Right ventricle myocardium inferior (tissue), 1 donor: ENCODE data around the gene ABCA7. TPM values are rescaled to one million over a fixed set of nuclear protein-coding genes. Genes with fewer than 3 reads are reported as not detected.
A peak's percentile ranks its signal among the peaks of the same experiment; 100 is the strongest.

Source experiments
- ATAC-seq: fragments of 200-7000 bp; cut with Tn5 transposase; one replicate; pipeline ENCODE4 v1.9.1; 2020; ENCODE audit warnings: mild to moderate bottlenecking, moderate library complexity
- DNase-seq: peaks from one replicate; pipeline ENCODE4 v3.0.0; 2021; ENCODE audit errors: missing footprints
- intact Hi-C: fragments of 100-400 bp; cut with DNase I; formaldehyde crosslinking; loops from one replicate; pipeline ENCODE4 v1.11.0; 2022
- total RNA-seq: library from RNA; stranded (reverse); fragmentation: NEBNext Ultra II Directional; extraction: Animal tissue kit (Norgen Biotek cat#: 25700); gene quantifications from one replicate; pipeline ENCODE4 v1.2.1, GENCODE V29; 2021
- donor health status: DM: no; HTN: yes; CAD: no; lungs with severe emphysema.

The ABCA7 gene
- total RNA-seq, 1 donor from 2014 or later, result 7.7 TPM

DNA sequence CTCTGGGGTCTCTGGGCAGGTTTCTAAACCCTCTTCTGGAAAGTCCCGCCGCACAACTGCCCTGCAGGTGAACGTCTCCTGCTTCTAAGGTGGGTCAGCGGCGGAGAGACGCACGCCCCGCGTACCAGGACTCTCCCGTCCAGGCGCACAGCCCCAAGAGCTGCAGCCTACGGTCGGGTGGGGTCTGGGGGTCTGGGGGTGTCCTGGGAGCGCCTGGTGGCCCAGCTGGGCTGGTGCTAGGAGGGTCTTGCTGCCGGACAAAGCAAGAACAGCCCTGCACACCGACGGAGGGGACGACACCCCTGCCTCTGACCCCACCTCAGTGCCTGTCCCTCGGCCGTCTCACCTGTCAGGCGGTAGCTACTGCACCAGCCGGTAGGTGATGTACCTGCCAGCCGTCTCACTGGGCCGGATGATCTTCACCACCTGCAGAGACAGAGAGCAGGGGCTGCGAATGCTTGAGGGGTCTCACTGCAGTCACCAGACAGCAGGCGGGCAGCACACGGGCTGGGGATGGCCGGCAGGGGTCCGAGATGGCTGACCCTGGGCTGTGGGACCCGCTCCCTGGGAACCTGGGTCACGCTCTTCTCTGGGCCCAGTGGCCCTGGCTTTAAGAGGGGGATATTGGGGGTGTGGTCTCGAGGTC lies 49.3 kb downstream of the ABCA7 start:
- ATAC-seq (no peak), DNase-seq (peak; percentile 64)
- intact Hi-C loops, result no loop called here

GRCh38 chr19:1089891-1090290 lies 50.0 kb downstream of the ABCA7 start:
- ATAC-seq (no peak), DNase-seq (peak; percentile 17)
- intact Hi-C loops, result no loop called here

DNA sequence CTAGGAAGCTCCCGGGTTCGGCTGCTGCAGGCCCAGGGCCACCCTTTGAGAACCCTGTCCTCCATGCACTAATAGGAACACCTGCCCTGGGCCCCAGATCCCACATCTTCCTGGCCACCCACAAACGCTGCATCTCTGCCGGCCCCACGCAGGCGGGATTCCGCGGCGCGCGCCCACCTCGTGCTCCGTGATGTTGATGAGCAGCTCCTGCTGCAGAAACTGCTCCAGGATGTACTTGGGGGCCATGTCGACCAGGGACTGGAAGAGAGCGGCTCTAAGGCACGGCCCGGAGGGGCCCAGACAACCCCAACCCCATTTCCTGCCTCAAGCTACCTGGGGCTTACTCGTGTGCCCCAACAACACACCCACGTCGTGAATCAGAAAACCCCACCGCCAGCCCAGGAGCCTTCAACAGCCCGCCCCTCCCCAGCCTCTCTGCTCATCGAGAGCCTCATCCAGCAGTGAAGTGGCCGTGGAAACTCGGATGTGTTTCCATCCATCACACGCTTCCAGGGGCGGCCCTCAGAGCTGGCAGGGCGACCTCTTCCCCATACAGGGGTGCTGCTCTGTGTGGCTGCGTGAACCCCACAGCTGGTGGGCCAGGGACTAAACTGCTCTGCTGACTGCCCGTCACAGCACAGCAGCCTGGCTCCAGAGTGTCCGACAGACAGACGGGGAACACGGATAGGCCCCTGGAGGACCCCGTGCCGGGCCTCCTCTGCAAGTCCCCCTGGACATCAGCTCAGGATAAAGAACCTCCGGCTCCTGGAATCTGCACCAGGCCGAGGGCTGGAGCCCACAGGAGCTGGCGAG lies 51.0 kb downstream of the ABCA7 start:
- intact Hi-C loops, result no loop called here
- ATAC-seq, result no peak
- DNase-seq, result peak; percentile 40

- peak; percentile 62 for DNase-seq
- ATAC-seq, result no peak
- intact Hi-C loops, result no loop called here
Observed at GRCh38 chr19:1091544-1092175, 51.8 kb downstream of the ABCA7 start.

GRCh38 chr19:1093330-1093729 lies 53.4 kb downstream of the ABCA7 start:
- DNase-seq (peak; percentile 44), ATAC-seq (no peak)
- intact Hi-C loops, result no loop called here

- intact Hi-C loops, result no loop called here
Observed at GRCh38 chr19:1093811-1094553, 54.1 kb downstream of the ABCA7 start.

GRCh38 chr19:1094655-1094977 lies 54.7 kb downstream of the ABCA7 start:
- intact Hi-C loops, result no loop called here
- DNase-seq (peak; percentile 11), ATAC-seq (no peak)

More at GRCh38 chr19:1093811-1094553, 54.1 kb downstream of the ABCA7 start:
- ATAC-seq, result no peak
- DNase-seq, result peak; percentile 48

DNA sequence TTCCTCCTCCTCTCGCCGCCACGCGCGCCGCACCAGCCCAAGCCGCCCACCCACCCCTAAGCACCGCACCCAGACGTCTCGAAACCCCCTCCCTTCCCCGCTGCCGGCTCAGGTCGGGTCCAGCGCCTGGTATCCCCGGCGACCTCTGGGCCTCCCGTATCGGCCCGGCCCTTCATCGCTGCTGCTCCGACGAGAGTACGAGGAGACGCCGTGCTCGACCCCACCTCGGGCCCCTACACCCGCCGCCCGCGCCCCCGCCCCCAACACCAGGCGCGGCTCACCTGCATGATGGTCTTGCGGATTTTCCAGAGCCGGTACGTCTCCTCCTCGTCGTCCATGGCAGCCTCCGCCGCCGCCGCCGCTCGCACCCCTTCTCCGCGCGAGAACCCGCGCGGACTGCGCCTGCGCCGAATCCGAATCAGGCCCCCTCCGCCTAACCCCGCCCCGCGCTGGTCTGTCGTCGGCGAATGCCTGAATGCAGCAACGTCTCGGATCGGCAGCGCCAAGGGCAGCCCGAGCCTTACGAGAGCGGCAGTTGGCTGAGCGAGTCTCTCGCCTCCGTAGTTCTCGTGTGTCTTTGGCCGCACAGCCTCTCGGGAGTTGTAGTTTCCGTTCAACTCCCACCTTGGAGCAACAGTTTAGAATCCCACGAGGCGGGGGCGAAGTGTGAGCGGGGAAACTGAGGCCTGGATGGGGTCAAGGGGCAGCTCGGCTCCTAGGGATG lies 55.2 kb downstream of the ABCA7 start, which contains the start of gene POLR2E:
TSS of gene POLR2E (minus strand) at position 398 of the 724 bp plus-strand sequence. CDS start at position 338, 60 bp downstream.
- ATAC-seq (peak; percentile 96), DNase-seq (peak; percentile 100)
- intact Hi-C loops, result loop anchor here (5.0 kb wide), 1 partner anchor 53 kb away; the partner anchor contains the start of gene ABCA7

GRCh38 chr19:1097810-1098176 lies 57.9 kb downstream of the ABCA7 start:
- ATAC-seq (no peak), DNase-seq (no peak)
- intact Hi-C loops, result loop anchor here (5.0 kb wide), 1 partner anchor 55 kb away; the partner anchor contains the start of gene ABCA7

GRCh38 chr19:1098177-1099051 lies 58.5 kb downstream of the ABCA7 start:
- intact Hi-C loops, result loop anchor here (5.0 kb wide), 1 partner anchor 56 kb away; the partner anchor contains the start of gene ABCA7
- ATAC-seq (no peak), DNase-seq (no peak)

GRCh38 chr19:1101337-1101698 lies 61.4 kb downstream of the ABCA7 start:
- peak; percentile 29 for ATAC-seq
- DNase-seq, result no peak
- intact Hi-C loops, result loop anchor here (5.0 kb wide), 1 partner anchor 304 kb away; the partner anchor contains the start of gene PTBP1

GRCh38 chr19:1102407-1103131 lies 62.7 kb downstream of the ABCA7 start:
- DNase-seq, result no peak
- intact Hi-C loops, result loop anchor here (1.0 to 5.0 kb wide), 2 partner anchors 81 to 305 kb away; partner anchors contain the start of genes PTBP1, RNU6-2 and TMEM259
- ATAC-seq, result peak; percentile 8

DNA sequence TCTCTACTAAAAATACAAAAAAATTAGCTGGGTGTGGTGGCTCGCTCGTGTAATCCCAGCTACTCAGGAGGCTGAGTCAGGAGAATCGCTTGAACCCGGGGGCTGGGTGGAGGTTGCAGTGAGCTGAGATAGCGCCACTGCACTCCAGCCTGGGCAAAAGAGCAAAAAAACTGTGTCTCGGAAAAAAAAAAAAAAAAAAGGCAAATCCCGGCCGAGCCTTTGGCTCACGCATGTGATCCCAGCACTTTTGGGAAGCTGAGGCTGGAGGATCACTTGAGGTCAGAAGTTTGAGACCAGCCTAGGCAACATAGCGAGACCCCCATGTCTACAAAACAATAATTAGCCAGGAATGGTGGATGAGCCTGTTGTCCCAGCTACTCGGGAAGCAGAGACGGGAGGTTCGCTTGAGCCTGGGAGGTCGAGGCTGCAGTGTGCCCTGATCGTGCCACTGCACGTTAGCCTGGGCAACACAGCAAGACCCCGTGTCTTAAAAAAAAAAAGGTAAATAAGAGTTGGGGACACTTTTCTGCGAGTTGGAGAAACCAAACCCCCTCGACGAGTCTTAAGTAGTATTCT lies 63.3 kb downstream of the ABCA7 start:
- DNase-seq (no peak), ATAC-seq (no peak)
- intact Hi-C loops, result loop anchor here (1.0 to 5.0 kb wide), 2 partner anchors 82 to 306 kb away; partner anchors contain the start of genes PTBP1, RNU6-2 and TMEM259

- DNase-seq, result peak; percentile 100
- ATAC-seq, result peak; percentile 86
- intact Hi-C loops, result loop anchor here (1.0 to 5.0 kb wide), 2 partner anchors 83 to 307 kb away; partner anchors contain the start of genes PTBP1, RNU6-2 and TMEM259
Observed at GRCh38 chr19:1103708-1104310, 63.9 kb downstream of the ABCA7 start, which contains the start of gene GPX4. GPX4 (plus strand) TSS chr19:1103994; CDS start chr19:1104044, 50 bp downstream.

DNA sequence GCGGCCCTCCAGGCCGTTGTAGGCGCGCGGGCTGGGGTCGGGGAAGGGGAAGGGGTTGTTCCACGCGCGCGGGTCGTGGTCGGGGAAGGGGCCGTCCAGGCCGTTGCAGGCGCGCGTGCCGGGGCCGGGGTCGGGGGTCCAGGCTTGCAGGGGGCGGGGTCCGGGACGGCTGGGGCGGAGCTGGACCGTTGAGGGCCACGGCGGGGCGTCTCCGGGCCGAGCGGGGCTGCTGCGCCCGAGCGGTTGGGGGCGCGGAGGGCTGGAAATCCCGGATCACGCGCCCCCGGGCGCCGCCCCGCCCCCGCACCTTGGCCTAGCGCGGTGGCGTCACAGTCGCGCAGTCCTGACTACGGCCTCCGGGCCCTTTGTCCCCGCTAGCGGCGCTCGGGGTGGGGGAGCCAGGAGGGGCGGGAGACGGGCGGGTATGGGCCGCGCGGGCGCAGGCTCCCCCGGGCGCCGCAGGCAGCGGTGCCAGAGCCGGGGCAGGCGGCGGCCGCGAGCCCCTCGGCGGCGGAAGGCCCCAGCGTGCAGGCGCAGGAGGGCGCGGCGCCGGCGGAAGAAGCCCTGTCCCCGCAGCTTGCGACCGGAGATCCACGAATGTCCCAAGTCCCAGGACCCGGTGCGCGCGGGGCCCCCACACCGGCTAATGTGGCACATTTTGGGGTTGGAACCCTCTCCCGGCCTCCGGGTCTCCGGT lies 64.6 kb downstream of the ABCA7 start:
- peak; percentile 38 for ATAC-seq
- peak; percentile 83 for DNase-seq
- intact Hi-C loops, result loop anchor here (5.0 kb wide), 1 partner anchor 307 kb away; the partner anchor contains the start of gene PTBP1
